GM18861 (cell line): ENCODE data around the gene MTREX.
"Not testable (repeated sequence)": the region's sequence is repeated elsewhere in the genome, so short reads cannot be mapped to it uniquely, and the experiment has no call there.

ENCODE experiments used
- ATAC-seq: cut with Tn5 transposase; IDR thresholded peaks from one replicate; pipeline ENCODE4 v1.9.1; 2021; ENCODE audit not compliant: unreplicated experiment

MTREX gene

DNA sequence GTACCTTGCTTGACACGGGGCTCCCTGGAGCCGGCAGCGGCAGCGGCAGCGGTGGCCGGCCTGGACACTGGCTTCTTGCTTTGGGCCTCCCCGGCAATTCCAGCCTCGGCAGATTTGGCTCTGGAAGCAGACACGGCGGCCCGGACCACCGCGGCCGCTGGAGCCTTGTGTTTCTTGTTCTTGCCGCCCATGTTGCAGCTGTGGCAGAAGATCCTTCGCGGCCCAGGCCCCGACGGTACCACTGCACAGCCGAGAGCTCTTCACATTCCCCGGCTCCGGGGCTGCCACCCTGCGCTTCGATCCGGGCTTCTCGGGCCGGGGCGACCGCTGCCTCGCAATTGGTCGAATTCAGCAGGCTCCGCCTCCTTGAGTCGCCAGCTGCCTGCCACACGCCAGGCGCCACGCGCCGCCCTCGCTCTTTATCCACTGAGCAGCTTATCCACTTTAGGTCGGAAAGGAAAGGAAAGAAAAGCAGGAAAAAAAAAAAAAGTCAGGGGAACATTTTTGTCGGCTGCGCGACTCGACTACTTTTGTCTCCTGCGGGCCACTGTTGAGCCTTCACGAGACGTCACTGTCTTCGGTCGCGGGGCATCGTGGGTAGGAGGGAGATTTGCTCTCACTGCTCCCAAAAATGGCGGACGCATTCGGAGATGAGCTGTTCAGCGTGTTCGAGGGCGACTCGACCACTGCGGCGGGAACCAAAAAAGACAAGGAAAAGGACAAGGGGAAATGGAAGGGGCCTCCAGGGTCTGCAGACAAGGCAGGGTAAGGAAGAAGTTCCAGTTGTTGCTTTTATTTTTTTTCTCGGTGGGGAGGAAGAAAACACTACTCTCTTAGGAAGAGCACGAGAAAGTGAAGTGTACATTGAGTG, at the start of gene MTREX, which contains the start of gene DHX29:
Gene MTREX, plus strand, starts transcription at position 607 of the 871 bp plus-strand sequence. Its CDS starts 25 bp downstream, at position 632.
Gene DHX29, minus strand, starts transcription at position 312 of the 871 bp plus-strand sequence. Its CDS starts 121 bp downstream, at position 191.
- peak; percentile 78 for ATAC-seq

DNA sequence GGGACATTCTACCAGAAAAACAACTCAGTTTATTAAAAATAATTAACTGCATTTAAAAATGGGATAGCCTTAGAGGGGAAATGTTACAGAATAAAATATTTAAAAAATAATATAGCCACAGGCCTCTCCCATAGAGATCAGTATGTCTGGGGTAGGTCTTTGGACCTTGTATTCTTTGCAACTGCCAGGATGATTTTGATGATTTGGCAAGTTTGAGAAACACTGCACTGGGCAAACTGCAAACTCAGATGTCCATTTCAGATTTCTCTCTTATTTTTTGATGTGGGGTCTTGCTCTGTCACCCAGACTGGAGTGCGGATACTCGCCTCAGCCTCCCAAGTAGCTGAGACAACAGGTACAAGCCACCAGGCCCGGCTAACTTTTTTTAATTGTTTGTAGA, 49.5 kb upstream of the MTREX start:
- ATAC-seq: no peak

DNA sequence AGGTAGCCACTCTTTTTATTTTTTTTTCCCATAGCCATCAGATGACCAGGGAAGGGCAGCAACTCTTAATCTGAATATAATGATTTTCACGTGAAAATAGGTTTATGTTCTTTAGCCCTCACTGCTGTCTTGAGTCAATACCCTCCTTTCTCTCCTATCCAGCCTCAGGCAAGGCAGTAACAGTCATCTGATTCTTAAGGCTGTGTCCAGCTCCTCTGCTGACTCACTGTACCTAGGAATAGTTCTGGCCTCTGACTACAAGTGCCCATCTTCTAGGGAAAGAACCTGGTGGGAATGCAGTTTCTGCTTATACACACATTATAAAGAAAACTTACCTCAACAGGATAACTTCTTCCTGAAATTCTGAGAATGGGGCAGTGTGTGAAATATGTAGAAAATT, 31.0 kb upstream of the MTREX start:
- no peak for ATAC-seq

DNA sequence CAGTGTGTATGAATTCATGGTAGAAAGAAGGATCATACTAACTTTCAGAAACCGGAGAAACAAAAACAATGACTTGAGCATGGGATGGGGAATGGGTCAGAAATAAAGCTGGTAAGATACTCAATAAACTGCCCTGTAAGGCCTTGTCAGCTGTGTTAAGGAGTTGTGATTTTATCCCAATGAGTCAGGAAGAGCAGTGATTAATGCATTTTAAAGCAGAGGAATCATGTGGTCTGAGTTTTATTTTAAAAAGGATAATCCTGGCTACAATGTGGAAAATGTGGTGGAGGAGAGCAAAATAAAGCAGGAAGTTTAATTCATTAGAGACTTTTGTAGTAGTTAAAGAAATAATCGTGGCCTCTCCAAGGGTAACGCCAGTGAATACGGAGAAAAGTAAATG, 29.0 kb upstream of the MTREX start:
- no peak for ATAC-seq

DNA sequence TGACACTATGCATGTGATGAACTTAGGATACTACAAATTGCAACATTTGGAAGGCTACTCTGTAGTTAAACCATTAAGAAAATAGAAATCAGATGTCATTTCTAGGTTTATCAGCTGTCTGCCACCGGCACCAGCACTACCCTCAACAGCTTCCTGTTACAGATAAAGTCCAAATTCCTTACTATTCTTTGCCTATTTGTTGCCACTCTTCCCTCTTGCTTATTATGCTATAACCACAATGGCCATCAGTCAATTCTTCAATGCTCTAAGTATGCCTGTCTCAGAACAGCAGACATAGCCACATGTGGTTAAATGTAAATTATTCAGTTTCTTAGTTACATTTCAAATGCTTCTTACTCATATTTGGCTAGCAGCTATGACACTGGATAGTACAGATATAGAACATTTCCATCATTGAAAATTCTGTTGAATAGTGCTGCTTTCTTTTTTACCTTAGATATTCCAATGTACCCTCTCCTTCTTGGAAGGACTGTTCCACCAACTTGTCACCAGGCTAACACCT, 21.3 kb upstream of the MTREX start:
- ATAC-seq: no peak

DNA sequence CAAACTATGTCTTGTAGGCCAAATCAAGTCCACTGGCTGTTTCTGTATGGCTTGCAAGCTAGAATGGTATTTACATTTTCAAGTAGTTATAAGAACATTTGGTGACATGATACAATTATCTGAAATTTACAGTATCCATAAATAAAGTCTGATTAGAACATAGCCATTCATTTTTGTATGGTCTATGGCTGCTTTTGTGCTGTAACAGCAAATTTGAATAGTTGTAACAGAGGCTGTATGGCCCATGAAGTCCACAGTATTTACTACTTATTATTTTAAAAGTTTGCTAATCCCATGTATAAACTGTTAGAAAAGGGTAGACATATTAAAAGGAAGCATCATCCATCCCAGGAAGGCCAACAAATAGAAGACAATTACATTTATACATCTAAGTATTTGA, 18.0 kb upstream of the MTREX start:
- ATAC-seq: no peak

DNA sequence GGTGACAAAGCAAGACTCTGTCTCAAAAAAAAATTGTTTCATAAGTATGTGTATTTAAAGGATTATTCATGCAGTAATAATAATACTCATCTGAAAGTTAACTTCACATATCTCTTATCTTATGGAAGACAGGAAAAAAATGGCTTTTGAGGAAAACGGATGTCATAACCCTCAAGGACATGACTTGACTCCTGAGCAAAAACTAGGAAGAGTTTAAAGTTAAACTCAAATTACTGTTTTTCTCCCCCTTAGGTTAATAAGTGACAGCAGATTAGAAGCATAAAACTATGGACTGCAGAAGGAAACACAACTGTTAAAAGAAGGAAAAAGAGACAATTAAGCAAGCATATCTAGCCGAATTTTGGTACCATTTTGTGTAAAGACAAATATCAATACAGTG, 16.8 kb upstream of the MTREX start:
- ATAC-seq: no peak

DNA sequence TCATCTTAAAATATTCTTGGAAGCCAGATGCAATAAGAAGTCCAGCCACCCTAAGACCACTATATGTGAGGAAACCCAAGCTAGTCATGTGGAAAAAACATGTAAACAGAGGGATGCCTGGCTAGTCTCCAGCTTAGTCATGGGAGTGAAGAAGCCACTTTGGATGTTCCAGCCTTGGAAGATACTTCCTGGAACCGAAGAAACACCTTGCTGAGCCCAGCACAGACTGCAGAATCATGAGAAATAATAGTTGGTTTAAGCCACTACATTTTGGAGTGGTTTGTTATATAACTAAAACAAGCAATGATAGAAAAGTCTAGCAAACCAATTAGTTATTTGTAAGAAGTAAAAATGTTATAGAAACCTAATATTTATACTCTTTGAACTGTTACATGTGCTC, 12.9 kb upstream of the MTREX start:
- ATAC-seq: no peak

DNA sequence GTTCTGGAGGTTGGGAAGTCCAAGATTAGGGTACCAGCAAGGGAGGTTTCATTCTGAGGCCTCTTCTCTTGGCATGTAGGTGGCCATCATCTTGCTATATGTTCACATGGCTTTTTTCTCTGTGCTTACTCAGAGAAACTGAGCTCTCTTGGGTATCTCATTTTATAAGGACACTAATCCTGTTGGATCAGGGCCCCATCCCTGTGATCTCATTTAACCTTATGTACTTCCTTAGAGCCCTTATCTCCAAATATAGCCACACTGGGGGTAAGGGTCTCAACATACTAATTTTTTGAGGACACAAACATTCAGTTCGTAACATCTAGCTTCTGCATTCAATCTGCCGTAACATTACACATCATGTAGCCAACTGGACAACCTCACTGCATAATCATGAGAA, 6.9 kb upstream of the MTREX start:
- ATAC-seq: no peak

DNA sequence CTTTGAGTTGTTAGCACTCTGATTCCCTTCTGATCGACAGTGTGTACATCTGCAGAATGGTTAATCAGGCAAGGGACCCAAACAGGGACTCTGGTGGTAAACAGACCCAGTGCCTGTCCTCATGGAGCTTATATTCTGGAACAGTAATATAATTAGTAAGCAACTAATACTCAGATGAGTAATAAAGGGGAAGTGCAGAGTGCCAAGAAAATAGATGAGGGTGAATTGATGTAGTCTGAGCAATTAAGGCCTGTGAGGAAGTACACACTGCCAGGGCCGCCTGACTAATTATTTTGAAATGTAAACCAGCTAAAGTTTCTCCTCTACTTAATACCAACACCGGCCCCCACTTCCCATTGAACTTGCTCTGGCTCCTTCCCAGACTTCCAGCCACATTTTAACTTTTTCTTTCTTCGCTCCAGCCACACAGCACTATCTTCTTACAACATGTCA, 4.5 kb upstream of the MTREX start:
- ATAC-seq: no peak

DNA sequence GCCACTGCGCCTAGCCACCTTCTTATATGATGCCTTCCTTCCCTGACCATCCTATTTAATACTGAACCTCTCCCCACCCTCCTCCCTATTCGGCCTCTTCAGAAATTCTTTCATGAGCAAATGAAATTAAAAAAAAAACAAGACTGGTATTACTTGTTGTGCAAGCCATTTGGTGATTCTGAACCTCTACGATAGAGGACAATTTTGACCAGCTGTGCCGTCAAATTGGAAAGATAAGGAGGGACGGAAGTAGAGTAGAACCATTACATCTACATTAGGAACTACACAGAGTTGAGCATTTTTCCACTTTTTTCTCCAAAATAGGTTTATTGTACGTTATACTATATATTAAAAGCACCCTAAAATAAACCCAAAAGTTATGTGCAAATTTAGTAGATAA, 3.2 kb upstream of the MTREX start:
- ATAC-seq: no peak

DNA sequence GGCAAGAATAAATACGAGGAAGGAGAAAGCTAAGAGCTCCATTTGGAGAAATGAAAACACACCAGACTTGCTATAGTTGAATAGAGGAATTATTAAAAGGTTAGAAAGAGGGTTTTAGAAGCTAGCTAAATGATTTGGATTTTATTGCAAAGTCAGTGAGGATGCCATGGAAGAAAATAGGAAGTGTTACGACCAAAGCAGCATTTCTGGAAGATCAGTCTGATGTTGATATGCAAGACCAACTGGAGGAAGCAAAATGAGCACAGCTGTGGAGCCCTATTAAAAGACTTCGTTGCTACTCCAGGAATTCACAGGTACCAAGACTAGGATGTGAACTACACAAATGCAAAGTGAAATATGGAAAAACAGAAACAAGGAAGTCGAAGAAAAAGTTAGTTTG, 2.4 kb upstream of the MTREX start:
- no peak for ATAC-seq

DNA sequence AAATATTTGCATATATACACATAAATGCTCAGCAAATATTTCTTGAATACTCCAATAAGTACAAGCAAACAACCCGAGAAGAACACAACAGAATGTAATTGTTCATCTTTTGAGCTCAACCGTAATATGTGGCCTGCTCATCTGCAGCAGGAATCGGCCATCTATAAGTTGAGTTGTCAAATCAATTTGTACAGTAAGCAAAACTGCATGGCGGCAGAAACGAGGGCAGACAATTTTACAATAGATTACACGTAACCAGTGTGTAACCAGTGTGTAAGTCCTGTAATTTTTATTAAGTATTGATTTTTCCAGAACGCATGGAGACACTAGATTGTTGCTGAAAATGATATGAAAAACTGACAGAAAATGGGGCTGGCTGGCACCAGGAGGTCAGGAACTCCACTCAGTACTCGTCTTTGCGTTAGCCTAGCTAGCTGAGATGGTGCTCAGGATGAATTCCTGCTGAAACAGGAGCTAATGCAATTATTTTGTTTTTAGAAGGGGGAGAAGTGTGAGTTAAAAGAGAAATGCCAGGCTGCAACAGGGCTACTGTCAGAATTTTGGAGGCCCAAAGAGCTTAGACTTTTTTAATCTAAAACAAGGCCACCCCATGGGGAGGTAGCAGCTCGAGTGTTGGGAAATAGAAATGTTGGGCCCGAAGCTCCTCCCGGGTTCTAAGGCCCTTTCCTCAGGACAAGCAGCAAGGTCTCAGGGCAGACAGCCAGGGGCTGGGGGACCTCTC, 977 bp upstream of the MTREX start:
- no peak for ATAC-seq

DNA sequence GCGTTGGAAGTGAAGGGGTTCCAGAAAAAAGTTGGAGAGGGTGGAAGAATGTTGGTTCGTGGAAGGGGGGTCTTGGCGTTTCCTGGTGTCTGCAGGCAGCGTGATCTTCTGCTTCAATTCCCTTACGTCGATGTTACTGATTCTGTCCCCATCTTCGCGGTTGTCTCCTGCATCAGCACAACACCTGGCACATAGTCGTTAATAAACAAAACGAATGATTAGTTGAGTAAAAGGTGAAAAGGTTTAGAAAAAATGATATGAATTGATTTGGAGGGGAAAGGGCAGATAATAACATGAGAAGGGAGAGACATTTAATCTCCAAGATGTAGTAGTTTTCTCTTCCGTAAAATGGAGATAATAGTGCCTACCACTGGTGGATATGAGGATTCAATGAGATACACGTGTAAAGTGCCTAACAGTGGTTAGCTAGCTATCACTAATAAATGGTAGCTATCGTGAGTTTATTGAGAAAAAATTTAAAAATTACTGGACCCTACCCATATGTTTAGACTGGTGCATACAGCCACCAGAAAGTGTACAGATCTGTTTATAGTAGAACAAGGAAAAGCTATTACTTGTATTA, 556 bp downstream of the MTREX start:
- no peak for ATAC-seq

DNA sequence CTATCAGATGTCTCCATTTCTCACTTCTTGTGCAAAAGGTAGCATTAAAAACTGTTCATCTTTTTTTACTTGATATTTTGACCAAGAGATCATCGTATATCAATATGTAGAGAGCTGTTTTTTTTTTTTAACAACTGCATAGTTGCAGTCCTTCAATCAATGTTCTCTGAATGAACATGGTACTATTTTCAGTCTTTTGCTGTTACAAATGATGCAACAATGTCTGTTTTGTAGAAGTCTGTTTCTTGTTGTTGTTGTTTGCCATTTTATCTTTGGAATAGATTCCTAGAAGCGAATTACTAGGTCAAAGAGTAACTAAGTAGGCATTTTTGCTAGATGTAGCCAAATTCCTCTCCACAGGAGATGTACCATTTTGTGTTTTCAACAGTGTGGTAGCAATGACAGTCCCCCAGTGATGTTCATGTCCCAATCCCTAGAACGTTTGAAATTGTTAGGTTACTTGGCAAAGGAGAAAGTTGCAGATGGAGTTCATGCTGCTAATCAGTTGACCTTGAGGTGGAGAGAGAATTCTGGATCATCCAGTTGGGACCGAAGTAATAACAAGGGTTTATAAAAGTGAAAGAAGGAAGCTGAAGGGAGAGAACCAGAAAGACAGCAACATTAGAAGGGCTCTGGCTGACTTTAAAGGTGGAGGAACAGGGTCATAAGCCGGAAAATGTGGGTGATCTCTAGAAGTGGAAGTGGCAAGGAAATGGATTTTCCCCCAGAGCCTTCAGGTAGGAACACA, 6.3 kb downstream of the MTREX start:
- no peak for ATAC-seq

DNA sequence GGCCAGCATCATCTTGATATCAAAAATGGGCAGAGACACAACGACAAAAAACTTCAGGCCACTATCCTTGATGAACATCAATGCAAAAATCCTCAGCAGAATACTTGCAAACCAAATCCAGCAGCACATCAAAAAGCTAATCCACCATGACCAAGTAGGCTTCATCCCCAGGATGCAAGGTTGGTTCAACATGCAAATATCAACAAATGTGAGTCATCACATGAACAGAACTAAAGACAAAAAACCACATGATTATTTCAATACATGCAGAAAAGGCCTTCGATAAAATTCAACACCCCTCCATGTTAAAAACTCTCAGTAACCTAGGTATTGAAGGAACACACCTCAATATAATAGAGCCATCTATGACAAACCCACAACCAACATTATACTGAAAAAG, 8.5 kb downstream of the MTREX start:
- ATAC-seq: no peak

DNA sequence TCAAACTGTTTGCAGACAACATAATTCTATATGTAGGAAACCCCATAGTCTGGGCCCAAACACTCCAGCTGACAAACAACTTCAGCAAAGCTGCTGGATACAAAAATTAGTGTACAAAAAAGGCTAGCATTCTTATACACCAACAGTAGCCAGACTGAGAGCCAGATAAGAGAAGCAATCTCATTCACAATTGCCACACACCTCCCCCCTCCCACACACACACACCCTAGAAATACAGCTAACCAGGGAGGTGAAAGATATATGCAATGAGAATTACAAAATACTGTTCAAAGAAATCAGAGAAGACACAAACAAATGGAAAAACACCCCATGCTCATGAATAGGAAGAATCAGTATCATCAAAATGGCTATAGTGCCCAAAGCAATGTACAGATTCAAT, 9.0 kb downstream of the MTREX start:
- ATAC-seq: no peak

DNA sequence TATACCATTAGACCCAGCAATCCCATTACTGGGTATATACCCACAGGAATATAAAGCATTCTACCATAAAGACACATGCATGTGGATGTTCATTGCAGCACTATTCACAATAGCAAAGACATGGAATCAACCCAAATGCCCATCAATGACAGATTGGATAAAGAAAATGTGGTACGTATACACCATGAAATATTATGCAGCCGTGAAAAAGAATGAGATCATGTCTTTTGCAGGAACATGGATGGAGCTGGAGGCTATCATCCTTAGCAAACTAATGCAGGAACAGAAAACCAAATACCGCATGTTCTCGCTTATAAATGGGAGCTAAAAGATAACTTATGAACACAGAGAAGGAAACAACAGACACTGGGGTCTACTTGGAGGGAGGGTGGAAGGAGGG, 10.4 kb downstream of the MTREX start:
- ATAC-seq: not testable (repeated sequence)

DNA sequence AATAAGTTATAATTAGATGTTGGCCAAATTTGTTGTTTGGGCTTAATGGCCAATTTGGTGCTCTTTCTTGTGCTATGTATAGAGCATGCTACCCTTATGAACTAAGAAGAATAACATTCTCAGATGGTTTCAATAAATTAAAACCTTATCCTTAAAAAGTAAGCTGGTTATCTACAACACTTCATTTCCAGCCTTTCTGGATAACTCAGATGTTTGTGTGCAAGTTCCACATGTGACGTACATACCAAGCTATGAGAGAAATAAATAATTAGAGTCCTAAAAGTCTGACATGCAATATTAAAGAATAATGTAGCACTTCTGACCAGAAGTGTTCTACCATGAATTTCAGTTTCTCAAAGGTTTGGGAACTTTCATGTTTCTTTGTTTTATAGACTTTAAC, 11.7 kb downstream of the MTREX start:
- no peak for ATAC-seq

DNA sequence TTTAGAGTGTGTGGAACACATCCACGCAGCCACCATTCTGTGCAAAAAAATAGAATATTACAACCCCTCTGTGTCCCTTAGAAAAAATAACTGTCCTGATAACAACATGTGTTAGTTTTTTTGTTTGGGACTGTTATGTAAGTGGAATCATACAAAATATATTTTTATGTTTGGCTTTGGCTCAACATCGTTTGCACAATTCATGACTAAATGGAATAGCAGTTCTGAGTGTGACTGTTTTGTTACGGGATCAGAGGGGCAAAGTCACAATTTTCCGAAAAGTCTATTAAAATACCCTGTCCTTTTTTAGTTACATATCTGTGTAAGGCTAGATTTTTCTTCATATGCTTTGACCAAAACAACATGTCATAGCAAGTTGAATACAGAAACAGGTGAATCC, 12.8 kb downstream of the MTREX start:
- no peak for ATAC-seq

DNA sequence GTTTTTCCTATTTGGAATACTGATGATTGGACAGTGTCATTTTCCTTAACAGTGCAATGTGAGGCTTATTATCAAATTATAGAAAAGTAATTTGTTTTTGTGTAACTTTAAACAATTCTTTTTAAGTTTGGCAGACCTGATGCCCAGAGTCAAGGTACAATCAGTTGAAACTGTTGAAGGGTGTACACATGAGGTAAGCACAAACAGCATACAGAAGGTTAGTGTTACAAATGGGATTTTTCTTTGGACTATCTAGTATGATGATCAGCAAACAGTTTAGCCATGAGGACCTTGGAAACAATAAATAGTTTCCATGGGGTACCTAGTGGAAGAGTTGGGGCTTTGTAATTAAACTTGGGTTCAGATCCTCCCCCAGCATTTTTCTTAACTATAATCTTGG, 16.2 kb downstream of the MTREX start:
- no peak for ATAC-seq
